GM21390 (cell line): ENCODE data around the gene LYZL6.
"Not testable (repeated sequence)": the region's sequence is repeated elsewhere in the genome, so short reads cannot be mapped to it uniquely, and the experiment has no call there.

Experiments used
- ATAC-seq: cut with Tn5 transposase; IDR thresholded peaks from one replicate; pipeline ENCODE4 v1.9.1; 2021; ENCODE audit not compliant: unreplicated experiment

The LYZL6 gene

DNA sequence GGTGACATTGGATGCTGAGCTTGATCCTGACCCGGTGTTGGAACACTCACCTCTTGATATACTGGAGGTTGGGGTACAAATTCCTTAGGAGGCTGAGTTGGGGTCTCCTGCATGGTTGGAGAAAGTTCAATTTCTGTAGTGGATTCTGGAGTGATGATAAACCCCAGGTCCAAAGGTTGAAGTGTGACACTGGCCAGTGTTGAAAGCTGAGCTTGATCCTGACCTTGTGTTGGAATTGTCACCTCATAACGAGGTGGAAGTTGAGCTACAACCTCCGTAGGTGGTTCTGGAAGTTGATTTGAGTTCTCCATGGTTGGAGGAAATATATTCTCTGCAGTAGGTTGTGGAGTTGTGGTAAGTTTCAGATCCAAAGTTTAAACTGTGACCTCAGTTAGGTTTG lies 34.1 kb downstream of the LYZL6 start:
- ATAC-seq = no peak

DNA sequence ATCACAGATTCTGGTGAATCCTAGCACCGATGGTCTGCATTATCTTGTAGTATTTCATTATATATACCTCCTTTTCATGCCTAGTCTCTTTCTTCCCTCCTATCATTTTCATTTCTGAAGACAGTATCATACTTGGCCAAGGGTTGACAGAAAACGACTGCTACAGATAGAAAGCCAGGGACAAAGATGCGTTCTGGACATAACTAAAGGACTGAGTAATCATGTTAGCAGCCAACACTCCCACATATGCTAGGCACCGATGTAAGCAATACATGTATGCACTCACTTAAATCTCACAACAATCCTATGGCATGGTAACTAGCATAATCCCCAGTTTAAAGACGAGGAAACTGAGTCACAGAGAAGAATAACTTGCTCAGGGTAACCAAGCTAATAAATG lies 35.8 kb downstream of the LYZL6 start:
- ATAC-seq = no peak

DNA sequence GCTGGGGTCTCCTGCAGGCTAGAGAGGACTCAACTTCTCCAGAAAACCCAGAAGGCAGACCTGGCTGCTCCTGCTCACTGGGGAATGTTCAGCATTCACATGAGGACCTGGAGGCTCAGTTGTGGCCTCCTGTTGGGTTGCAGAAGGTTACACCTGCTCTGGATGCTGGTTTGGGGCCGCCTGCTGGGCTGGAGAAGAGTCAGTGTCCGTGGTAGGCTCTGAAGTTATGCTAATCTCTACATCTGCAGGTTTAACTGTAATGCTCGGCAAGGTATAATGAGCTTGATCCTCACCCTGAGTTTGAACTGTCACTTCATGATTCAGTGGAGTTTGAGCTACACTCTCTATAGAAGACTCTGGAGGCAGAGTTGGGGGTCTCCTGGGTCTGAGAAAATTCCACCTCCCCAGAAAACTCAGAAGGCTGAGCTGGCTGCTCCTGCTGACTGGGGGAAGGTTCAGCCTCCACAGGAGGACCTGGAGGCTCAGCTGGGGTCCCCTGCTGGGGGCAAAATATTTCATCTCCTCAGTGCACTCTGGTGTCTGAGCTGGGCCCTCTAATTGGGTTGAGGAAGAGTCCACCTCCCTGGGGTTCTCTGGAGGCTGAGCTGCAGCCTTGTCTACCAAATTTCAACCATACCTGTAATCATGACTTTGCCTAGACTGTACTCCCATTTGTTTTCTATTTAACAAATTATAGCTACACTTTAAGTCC lies 36.4 kb downstream of the LYZL6 start:
- no peak for ATAC-seq

DNA sequence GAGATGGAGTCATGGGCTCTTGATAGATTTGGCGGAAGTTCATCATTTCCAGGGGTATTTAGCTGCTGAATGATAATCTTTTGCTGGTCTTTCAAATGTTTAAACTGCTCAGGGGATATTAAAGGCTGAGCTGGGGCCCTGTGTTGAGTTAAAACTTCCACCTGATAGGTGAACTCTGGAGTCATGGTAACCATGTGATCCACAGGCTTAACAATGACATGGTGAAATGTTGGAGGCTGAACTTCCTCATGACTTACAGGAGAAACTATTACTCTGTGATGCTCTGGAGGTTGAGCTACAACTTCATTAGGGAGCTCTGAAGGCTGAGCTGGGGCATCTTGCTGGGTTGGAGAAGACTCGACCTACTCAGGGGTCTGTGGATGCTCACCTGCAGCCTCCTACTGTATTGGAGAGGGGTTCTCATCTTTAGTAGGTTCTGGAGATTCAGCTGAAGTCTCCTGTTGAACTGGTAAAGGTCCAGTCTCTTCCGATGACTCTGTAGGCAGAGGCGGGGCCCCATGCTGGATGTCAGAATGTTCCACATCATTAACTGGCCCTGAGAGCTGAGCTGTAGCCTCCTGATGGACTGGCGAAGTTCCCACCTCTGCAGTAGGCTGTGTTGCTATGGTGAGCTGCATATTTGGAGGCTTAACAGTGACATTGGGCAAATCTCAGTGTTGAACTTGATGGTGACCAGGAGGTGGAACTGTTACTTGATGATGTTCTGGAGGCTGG lies 37.2 kb downstream of the LYZL6 start:
- ATAC-seq = no peak

DNA sequence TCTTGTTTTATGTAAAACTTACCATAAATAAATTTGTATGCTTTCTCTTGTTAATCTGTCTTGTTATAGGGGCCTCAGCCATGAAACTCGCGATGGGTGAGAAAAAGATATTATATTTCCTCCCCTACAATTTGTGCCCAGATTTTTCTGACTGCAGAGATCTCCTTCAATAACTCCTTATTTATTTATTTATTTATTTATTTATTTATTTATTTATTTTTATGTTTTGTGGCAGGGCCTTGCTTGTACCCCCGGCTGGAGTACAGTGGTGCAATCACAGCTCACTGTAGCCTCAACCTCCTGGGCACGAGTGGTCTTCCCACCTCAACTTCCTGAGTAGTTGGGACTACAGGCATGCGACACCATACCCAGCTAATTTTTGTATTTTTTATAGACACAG lies 40.1 kb downstream of the LYZL6 start:
- no peak for ATAC-seq

DNA sequence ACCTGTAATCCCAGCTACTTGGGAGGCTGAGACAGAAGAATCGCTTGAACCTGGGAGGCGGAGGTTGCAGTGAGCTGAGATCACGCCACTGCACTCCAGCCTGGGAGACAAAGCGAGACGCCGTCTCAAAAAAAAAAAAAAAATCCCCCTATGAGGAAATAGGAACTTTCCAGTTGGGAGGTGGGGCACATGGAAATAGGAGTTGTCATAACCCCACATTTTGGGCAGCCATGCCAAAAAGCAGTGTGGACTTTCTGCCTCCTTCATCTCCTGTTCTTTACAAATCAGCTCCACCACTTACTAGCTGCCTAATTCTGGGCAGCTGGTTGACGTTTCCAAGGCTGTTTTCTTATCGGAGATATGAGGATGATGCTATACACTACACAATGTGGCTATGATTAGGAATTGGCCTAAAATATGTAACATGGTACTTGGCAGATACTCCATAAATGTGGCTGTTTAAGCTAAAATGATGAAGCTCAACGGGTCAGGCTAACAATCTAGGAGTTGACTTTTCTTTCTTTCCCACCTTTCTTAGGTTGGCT lies 41.8 kb downstream of the LYZL6 start:
- ATAC-seq = no peak

DNA sequence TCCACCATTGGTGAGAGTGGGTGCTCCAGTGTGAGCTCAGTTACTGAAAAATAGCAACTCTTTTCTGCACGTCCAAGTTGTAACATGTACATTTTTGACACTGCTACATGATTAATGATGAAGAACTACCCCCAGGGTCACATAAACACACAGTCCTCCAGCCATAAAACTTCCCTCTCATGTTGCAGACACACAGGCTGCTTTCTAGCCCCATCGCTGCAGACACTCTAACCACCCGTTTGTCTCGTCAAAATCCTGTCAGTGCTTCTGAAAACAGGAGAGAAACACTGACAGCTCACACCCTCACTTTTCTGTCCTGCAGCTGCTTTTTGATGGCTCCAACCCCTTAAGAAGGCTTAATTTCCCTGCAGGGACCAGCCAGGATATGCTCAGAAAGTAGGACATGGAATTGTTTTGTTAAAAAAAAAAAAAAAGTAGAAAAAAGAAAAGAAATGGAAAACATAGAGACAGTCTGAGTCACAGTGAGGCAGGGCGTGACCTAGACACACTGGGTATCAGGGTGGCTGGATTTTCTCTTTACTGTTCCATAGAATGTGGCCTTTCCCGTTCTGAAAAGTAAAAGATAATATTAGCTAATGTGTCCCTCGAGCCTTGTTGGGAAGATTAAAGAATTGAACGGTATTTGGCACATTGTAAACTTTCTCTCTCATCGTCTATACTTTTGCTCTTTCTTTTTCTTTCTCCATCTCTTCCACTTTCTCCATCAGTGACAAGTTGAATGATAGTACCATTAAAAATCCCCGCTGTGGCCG lies 42.6 kb downstream of the LYZL6 start:
- no peak for ATAC-seq

DNA sequence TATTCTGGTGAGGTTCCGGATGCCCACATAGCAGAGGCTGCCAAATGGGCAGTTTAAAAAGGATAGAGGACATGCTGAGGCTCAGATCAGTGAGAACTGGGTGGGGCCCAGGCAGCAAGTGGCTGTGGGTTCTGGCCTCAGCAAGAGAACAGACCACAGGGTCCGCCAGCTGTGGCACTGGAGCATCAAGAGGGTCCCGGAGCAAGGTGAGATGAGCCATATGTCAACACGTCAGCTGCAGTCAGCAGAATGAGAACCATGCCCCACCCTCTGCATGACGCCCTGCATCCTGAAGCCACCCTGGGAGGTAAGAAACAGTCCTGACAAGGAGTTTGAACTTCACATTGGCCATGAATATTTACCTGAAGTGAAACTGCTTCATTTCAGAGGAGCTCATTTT lies 43.2 kb downstream of the LYZL6 start:
- ATAC-seq = no peak

DNA sequence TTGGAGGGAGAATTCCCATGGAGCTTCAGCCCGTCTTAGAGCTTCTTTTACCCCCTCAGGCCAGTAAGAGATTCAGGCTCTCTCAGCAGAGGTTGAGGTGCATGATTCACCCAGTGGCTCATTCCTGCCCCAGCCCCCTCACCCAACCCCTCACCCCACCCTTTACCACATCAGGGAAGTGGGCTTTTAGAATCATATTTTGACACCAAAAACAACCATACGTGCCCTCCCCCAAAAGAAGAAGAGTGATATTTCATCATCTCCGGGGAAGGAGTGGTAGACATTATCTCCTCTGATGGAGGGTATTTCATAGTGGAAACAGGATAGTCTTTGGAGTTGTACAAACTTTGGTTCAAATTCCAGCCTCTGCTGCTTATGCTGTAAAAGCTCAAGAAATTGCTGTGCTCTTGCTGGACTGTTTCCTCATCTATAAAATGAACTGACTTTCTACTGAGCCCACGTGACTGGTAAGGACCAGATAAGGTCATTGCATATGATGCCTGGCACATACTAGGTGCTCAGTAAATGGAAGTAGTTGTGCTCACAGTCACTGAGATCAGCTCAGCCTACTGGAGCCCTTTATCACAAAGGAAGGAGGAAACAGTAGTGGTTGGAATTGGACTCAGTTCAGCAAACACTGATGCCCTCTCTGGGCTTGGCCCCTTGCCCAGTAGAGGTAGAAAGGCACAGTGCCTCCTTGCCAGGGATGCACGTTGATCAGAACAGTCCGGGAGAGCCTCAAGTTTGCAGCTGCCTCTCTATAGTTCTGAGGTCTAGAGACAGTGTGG lies 45.0 kb downstream of the LYZL6 start:
- ATAC-seq = no peak

DNA sequence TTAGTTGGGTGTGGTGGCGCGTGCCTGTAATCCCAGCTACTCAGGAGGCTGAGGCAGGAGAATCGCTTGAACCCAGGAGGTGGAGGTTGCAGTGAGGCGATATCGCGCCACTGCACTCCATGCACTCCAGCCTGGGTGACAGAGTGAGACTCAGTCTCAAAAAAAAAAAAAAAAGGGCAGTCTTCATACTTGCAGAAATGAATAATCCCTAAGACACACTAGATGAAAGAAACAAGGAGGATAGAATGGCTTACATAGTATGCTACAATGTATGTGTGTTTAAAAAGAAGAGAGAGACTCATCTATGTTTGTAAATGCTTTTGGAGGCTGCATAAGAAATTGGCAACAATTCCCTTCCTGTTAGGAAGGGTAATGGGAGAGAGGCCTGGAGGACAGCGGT lies 45.7 kb downstream of the LYZL6 start:
- ATAC-seq = not testable (repeated sequence)

DNA sequence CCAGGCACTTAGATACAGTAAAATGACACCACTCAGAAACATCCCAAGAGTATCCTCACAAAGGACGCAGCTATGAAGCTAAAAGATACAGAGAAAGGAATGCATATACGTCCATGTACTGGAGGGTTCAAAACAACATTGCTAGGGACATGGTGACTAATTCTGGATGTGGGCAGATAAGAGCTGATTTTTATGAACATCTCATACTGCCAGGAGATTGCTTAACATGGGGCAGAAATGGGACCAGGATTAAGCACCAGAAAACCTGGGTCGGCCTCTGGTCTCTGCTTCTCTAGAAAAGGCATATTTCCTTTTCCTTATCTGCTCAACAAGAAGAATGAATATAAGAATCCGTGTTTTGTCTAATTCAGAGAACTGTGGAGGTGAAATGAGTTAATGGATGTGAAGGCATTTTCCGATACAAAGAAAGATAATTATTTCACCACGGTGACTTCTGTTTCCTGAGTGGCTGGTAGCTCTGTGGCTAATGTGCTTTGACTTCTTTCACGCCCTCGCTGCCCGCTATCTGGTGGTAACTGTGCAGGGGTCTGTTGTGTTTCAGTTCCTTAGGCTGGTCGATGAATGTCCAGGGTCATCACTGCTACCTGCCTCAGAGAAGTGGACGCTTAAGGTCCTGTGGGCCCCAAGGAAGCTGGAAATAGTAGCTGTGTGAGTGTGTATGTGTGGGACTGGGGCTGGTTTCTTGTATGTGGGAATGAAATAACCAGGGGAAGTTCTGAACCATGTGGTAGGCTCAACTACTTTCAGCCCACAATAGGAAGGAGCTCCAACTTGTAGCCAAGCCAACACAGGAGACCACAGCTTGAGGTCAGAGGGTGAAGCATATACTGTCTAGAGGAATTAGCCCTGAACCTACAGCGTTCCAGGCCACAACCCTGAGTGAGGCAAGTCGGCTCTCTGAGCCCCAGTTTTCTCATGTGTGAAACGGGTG lies 47.6 kb downstream of the LYZL6 start:
- ATAC-seq = no peak

DNA sequence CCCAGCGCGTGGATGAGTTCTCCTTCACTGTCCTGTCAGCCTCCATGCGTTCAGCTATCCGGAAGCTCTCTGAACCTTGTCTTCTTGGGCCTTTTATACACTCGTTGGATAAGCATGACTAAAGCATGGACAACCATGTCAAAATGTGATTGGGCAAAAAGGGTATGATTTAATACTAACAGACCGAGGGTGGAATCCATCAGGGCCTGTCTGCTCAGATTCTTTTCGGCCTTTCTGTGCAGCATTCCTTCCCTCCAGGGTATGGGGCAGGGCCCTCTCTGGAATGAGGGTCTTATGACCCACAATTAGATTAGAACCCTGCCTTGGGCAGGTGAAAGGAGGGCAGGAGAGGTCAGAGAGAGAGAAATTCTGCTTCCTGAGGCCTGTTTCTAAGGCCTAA lies 49.3 kb downstream of the LYZL6 start:
- ATAC-seq = no peak

DNA sequence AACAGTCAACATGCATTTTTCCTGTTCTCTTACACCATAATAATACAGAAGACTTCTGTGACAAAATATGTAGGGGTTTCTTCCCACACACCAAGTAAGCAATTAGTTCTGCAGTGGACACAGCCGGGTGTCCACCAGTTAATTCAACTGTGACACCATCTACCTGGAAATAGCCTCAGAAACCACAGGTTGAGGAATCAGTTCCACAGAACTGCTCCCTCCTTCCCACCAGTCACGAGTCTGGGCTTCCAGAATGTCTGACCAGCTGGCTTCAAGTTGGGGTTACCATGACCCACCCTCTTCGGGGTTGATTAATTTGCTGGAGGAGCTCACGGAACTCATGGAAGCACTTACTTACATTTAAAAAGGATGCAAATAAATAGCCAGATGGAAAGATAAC lies 49.8 kb downstream of the LYZL6 start:
- no peak for ATAC-seq

DNA sequence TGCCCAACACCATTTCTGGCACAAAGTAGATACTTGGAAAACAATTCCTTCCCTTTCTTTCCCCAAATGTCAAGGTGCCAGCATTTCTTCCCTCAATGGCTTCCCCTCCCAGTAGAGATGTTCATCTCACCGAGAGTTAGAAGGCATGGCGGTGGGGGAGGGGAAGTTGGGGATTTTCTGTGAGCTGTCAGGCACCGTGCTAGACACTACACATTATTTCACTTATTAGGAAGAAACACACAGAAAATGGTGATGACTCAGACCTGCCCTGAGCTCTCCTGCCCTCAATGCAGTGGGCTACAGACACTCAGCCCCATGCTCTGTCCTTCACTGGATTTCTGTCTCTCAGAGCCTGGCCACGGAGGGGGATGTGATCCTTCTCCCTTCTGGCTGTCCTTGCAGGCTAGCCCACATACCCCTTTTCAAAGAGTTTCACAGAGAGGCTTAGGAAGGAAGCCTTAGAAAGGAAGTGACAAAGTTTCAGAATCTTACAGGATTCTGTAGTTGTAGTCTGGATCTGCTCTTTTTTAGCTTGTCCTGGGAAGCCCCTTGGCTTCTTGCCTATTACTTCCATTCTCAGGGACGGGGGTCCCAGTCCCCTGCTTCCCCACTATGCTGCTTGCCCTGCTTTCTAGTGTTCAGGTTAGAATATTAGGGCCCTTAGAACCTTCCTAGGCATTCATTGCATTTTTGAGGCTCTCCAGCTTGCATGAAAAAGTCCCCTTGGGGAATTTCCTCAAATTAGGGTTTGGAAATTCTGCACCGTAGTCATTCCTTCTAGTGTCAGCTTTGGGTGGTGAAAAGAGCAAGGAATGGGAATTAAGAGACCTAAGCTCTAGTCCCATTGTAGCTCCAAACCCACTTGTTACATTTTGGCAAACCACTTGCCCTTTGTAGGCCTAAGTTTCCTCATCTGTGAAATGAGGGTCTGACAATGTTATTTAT lies 51.1 kb downstream of the LYZL6 start:
- no peak for ATAC-seq

DNA sequence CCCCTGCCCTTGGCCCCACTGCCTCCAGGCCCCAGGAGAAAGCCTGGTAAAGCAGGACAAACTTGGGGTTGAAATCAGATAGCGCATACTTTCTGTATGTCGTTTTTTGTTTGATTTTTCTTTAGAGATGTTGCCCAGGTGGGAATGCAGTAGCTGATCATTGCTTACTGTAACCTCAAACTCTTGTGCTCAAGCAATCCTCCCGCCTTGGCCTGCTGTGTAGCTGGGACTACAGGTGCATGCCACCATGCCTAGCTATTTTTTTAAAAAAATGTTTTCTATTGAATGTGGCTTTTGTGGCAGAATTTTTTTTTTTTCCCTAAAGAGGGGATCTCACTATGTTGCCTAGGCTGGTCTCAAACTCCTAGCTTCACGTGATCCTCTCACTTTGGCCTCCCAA lies 52.2 kb downstream of the LYZL6 start:
- no peak for ATAC-seq

DNA sequence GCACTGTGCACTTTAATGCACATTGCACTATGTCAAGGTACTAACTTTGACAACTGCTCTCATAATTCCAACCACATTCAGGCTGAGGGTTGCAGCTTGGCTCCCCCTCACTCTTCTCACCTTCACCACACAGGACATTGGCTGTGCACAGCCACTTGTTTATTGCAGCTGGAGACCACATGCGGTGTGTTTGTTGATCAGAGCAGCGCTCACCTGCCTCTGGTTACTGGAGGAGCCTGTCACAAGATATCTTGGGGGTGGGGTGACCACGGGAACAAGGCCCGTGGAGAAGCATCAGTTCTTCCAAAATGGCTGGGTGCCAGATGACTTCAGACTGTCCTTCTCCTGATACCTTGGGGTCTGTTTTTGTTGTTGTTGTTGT lies 52.7 kb downstream of the LYZL6 start:
- ATAC-seq = no peak

DNA sequence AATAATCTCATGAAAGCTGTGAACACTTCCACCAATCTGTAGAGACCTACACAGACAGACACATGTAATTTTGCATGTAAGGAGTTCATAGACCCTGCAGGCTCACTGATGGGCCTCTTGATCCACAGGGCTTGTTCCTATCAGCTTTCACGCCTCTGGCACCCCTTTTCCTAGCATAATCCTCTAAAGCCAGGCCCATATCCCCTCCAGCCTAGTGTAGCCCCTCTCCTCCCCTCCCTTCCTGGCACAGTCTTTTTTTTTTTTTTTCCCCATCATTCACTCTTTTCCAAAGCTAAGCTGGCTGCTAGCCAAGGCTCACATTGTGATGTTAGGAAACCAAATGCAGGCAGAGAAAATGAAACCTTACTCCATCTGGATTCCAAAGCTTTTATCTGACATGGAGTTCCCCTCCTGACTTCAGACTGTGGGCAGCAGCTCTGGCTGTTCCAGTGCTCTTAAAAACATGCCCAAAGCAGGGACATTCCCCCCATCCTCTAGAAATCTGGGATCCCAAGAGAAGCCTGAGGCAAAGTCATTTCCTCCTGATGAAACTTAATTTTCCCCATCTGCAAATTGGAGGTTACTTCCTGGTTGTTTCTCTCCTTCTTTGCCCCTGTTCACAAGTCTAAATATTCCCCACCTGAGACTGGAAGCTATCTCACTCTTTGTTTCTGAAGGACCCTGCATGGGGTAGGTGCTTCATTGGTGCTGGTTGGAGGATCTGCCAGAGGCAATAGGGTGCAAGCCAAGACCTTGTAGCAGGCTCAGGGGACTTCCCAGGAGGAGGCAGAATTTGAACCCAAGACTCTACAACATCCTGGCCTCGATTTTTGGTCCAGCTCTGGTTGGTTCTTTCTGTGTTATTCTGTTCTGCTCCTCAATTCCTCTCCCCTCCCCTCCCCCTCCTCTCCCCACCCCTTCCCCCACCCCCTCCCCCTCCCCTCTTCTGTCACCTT lies 53.4 kb downstream of the LYZL6 start:
- no peak for ATAC-seq

DNA sequence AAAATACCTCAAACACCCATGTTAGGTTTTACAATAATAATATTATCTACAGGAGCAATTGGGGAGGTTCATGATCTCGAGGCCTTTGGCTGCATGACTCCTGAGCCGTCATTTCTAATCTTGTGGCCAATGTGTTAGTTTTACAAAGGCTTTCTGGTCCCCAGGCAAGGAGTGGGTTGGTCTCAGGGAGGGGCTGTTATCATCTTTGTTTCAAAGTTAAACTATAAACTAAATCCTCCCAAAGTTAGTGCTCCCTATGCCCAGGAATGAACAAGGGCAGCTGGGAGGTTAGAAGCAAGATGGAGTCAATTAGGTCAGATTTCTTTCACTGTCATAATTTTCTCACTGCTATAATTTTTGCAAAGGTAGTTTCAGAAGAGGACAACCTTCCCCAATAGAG lies 54.3 kb downstream of the LYZL6 start:
- no peak for ATAC-seq
